ENCODE data around the gene SLC16A12.

Gene SLC16A12

GRCh38 chr10:89475591-89475998, 59.8 kb downstream of the SLC16A12 start:
- Histone ChIP-seq H3K4me3 (no peak overlapping the region), H3K27ac (peak overlapping the region; percentile 36 to 54), H3K27me3 (no peaks in the 10 kb centered on the region), H3K9me3 (no peaks in the 10 kb centered on the region), H3K4me1 (peaks cover 0 to 56% (median 21%) of the 10 kb centered on the region in 4 donors), H3K36me3 (no peaks in the 10 kb centered on the region)
- no peak for TF ChIP-seq CTCF (IDR thresholded peaks at IDR 0.05)
- no peak for DNase-seq
- intact Hi-C loops (cut with DNase I; ENCODE audit: low total_unique reads) = no loop called here

GRCh38 chr10:89475125-89475524, 60.3 kb downstream of the SLC16A12 start:
- Histone ChIP-seq H3K9me3 (no peaks in the 10 kb centered on the region), H3K36me3 (no peaks in the 10 kb centered on the region), H3K27me3 (no peaks in the 10 kb centered on the region), H3K27ac (peak overlapping the region; percentile 36 to 54), H3K4me1 (peaks cover 0 to 52% (median 18%) of the 10 kb centered on the region in 4 donors), H3K4me3 (no peak overlapping the region)
- intact Hi-C loops (cut with DNase I; ENCODE audit: low total_unique reads) = no loop called here
- TF ChIP-seq CTCF (IDR thresholded peaks at IDR 0.05) = no peak
- DNase-seq = no peak

- no peak for TF ChIP-seq CTCF (IDR thresholded peaks at IDR 0.05)
- Histone ChIP-seq H3K9me3 (no peaks in the 10 kb centered on the region), H3K27ac (peak overlapping the region in 1 of 2 donors; percentile 54), H3K4me1 (peaks cover 0 to 45% (median 14%) of the 10 kb centered on the region in 4 donors), H3K27me3 (no peaks in the 10 kb centered on the region), H3K36me3 (no peaks in the 10 kb centered on the region), H3K4me3 (no peak overlapping the region)
- intact Hi-C loops (cut with DNase I; ENCODE audit: low total_unique reads) = no loop called here
- no peak for DNase-seq
Measured at GRCh38 chr10:89474452-89474851, 60.9 kb downstream of the SLC16A12 start.

- no peak for TF ChIP-seq CTCF (IDR thresholded peaks at IDR 0.05)
- H3K36me3 ChIP-seq = no peaks in the 10 kb centered on the region
- no peak overlapping the region for H3K27ac ChIP-seq
- no peaks in the 10 kb centered on the region for H3K9me3 ChIP-seq
- DNase-seq = no peak
- H3K4me1 ChIP-seq = peaks cover 0 to 15% (median 7%) of the 10 kb centered on the region in 4 donors
- intact Hi-C loops (cut with DNase I; ENCODE audit: low total_unique reads) = no loop called here
- no peaks in the 10 kb centered on the region for H3K27me3 ChIP-seq
- no peak overlapping the region for H3K4me3 ChIP-seq
Measured at GRCh38 chr10:89471110-89471809, 64.1 kb downstream of the SLC16A12 start.

- Histone ChIP-seq H3K27me3 (no peaks in the 10 kb centered on the region), H3K4me3 (no peak overlapping the region), H3K36me3 (no peaks in the 10 kb centered on the region), H3K27ac (no peak overlapping the region), H3K4me1 (peaks cover 0 to 9% (median 2%) of the 10 kb centered on the region in 4 donors), H3K9me3 (no peaks in the 10 kb centered on the region)
- no peak for TF ChIP-seq CTCF (IDR thresholded peaks at IDR 0.05)
- intact Hi-C loops (cut with DNase I; ENCODE audit: low total_unique reads) = no loop called here
- DNase-seq = no peak
Measured at GRCh38 chr10:89470628-89471027, 64.8 kb downstream of the SLC16A12 start.
